HG03565 (cell line): ENCODE measurements around the gene CCL3.
"Not testable (repeated sequence)": the region's sequence is repeated elsewhere in the genome, so short reads cannot be mapped to it uniquely, and the experiment has no call there.

Source experiments
- ATAC-seq: cut with Tn5 transposase; IDR thresholded peaks from one replicate; pipeline ENCODE4 v1.9.1; 2021; ENCODE audit warnings: mild to moderate bottlenecking, moderate library complexity; ENCODE audit not compliant: unreplicated experiment

CCL3 gene

GRCh38 chr17:36089888-36090836 lies at the start of gene CCL3:
Gene CCL3, minus strand, starts transcription at chr17:36090143. Its CDS starts 85 bp downstream, at chr17:36090058.
- peak; percentile 62 for ATAC-seq

- ATAC-seq = no peak
These were observed 46.5 kb upstream of the CCL3 start for GRCh38 chr17:36136439-36136838.

- ATAC-seq = no peak
These were observed 46.1 kb upstream of the CCL3 start for GRCh38 chr17:36136036-36136435.

GRCh38 chr17:36135465-36135864 lies 45.5 kb upstream of the CCL3 start:
- no peak for ATAC-seq

GRCh38 chr17:36133602-36134236 lies 43.8 kb upstream of the CCL3 start:
- no peak for ATAC-seq

- no peak for ATAC-seq
These were observed 42.5 kb upstream of the CCL3 start for GRCh38 chr17:36132421-36132831.

- ATAC-seq = no peak
These were observed 42.0 kb upstream of the CCL3 start for GRCh38 chr17:36131931-36132330.

- ATAC-seq = no peak
These were observed 41.5 kb upstream of the CCL3 start for GRCh38 chr17:36131421-36131820.

- ATAC-seq = no peak
These were observed 40.4 kb upstream of the CCL3 start for GRCh38 chr17:36130346-36130745.

GRCh38 chr17:36129616-36130015 lies 39.7 kb upstream of the CCL3 start:
- no peak for ATAC-seq

GRCh38 chr17:36128411-36128978 lies 38.6 kb upstream of the CCL3 start:
- no peak for ATAC-seq

- ATAC-seq = no peak
These were observed 38.0 kb upstream of the CCL3 start for GRCh38 chr17:36127911-36128310.

GRCh38 chr17:36127199-36127893 lies 37.4 kb upstream of the CCL3 start:
- no peak for ATAC-seq

GRCh38 chr17:36124879-36125824 lies 35.2 kb upstream of the CCL3 start:
- no peak for ATAC-seq

GRCh38 chr17:36123431-36123830 lies 33.5 kb upstream of the CCL3 start:
- ATAC-seq = no peak

GRCh38 chr17:36121099-36121498 lies 31.2 kb upstream of the CCL3 start:
- not testable (repeated sequence) for ATAC-seq

- no peak for ATAC-seq
These were observed 30.3 kb upstream of the CCL3 start for GRCh38 chr17:36120221-36120620.

- ATAC-seq = no peak
These were observed 28.8 kb upstream of the CCL3 start for GRCh38 chr17:36118477-36119353.
